GM21576 (cell line): ENCODE data around the gene COQ8A.

Experiments
- ATAC-seq: cut with Tn5 transposase; IDR thresholded peaks from one replicate; pipeline ENCODE4 v1.9.1; 2021; ENCODE audit warnings: mild to moderate bottlenecking, moderate library complexity; ENCODE audit not compliant: unreplicated experiment

Gene COQ8A

DNA sequence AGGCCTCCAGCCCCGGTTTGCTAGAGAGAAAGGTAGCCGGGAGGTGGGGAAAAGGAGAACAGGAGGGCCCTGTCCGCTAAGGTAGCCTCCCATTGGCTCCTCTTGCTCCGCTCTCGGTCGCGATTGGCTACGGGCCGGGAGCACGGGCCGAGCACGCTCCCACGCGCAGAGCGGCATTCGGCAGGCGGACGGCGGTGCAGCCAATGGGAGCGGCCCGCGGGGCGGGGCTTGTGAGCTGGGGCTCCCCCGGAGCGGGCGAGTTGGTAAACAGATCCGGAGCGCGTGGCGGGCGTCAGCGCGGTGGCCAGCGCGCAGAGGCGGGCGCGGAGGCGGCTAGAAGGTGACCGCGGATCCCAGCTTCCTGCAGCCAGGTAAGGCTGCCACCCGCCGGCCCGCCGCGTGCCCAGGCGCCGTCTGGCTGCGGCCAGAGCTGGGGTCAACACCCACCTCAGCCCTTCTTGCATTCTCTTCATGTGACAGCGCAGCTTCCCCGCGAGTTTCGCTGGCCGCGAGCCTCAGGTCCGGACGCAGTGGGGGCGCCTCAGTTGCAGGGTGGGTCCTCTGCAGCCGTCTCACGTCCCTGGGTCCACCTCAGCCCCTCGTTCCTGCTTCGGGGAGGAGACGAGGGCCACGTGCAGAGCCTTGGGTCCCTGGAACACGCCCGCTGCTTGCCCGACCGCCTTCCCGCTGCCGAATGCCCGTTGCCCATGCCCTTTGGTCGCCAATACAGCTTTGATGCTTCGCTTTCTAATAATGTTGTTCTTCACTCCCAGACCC lies at the start of gene COQ8A:
Gene COQ8A (plus strand): TSS at position 266 of the 777 bp plus-strand sequence. CDS start 21,092 bp downstream, outside the sequence.
- ATAC-seq, result peak; percentile 96

DNA sequence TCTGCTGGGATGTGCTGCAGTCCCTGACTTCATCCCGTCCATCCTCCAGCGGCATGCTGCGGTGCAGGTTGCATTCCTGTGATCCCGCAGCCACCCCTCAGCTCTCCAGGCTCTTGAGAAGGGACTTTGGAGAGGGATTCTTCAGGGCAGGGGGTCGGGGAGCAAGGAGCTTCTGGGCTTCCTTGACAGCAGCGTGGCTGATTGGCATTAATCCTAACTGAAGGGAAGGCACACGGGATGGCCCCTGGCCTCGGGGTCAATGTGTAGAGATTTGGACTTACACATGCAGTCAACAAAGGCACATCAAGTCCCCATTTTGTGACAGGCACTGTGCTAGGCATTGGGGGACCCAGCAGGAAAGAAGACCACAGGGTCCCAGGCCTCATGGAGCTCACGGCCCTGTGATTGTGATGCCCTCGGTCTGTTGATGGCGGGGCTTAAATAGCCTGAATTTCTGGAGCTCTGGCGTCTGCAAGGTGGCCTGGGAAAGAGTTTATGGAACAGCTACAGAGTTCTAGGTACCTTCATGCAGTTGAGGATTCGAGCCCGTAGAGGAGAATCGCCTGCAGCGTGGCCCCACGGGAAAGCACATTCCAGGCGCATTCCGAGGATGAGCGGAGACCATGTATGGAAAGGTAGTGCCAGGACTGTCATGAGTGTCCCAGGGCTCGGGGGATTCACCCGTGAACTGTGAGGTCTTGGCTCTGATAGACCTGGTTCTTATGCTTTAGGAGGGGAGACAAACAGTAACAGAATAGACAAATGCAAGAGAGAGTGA lies 49.6 kb upstream of the COQ8A start:
- ATAC-seq, result no peak

DNA sequence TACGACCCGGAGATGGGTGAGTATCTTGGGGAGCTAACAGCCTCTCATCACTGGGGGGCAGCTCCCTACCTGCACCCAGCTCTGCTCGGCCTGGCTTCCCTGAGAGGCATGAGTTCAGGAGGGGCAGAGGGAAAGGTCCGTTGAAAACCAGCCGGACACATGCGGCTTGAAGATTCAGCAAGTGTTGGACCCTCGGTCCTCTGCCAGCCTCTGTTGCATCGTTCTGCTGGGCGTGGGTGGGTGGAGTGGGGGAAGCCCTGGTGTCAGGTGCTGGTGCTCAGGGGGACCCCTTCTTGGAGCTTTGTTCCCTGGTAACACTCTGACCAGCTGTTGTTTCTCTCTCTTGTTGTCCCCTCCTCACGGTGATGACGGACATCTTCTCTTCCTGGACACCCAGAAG lies 48.7 kb upstream of the COQ8A start:
- ATAC-seq, result no peak

DNA sequence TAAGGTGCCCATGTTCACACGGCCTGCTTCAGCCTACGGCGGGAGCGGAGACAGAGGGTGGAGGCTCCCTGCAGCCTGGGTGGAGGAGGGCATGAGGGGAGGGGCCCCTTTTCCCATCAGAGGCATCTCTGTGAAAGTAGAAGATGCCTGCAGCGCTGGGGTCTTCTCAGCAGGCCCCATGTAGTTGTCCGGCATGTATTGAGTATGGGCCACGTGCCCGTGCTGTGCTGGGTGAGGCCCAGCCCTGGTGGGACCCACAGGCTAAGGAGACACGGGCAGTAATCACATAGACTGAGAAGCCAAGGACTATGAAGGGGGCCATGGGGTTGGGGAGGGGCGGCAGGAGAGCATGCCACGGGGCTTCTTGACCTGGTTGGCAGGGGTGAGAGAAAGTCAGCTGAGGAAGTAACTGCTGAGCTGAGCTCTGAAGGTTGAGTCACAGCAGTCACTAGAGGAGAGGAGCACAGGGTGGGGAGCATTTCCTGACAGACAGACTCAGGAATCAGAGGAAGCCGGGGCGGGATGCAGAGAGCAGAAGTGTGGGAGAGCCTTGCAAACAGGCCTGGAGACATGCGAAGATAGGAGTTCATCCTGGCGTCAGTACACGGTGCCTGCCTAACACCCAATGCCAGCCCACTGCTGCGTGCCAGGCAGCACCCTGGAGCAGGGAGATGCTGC lies 48.1 kb upstream of the COQ8A start:
- ATAC-seq, result no peak

DNA sequence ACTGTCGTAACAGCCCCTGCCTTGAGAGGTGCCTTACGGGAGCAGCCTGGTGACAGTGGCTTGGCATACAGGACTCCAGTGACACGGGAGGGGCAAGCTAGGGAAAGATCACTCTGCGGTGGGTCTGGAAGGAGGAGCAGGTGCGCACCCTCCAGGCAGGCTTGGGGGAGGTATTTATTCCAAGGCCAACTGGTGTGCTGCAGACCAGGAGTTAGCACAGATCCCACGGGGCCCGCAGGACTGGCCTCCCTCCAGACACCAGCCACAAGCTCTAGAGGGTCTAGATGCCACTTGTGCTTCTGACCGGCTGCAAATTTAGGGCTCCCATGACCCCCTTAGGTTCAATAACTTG lies 47.6 kb upstream of the COQ8A start:
- ATAC-seq, result no peak

DNA sequence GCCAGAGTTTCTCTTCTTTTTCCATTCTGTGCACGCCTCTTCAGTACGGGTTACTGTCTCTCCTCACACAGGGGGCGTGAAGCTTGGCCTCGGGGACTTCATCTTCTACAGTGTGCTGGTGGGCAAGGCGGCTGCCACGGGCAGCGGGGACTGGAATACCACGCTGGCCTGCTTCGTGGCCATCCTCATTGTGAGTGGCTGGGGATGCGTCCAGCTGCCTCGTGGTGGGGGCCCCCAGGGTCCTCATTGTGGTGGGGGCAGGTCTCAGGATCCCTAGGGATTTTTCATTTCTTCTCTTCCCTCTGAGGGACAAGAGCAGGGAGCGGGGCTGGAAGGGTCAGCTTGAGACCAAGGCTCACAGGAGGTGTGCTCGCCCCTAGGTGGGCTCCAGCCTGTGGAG lies 46.2 kb upstream of the COQ8A start:
- ATAC-seq, result no peak

DNA sequence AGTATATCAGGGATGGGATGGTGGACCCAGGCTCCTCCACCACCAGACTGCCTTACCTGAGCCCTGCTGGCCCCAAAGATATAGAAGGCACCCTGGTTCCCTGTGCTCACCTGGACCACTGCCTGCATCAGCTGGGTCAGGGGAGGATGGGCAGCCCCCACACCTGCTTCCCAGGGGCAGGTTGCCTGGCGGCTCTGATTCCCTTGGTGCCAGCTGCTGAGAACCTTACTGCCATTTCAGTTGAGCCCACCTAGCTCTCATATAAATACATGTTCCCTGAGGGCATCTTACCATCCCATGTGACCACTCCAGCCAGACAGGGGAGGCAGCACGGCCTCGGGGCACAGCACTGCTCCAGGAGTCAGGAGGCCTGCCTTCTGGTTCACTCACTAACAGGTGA lies 45.3 kb upstream of the COQ8A start:
- ATAC-seq, result no peak

DNA sequence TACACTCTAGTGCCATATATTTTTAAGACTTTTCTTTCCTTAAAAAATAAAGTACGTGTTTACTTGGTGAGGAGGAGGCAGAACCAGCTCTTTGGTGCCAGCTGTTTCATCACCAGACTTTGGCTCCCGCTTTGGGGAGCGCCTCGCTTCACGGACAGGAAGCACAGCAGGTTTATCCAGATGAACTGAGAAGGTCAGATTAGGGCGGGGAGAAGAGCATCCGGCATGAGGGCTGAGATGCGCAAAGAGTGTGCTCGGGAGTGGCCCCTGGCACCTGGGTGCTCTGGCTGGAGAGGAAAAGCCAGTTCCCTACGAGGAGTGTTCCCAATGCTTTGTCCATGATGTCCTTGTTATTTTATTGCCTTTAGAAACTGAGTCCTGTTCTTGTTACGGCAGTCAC lies 44.5 kb upstream of the COQ8A start:
- no peak for ATAC-seq

DNA sequence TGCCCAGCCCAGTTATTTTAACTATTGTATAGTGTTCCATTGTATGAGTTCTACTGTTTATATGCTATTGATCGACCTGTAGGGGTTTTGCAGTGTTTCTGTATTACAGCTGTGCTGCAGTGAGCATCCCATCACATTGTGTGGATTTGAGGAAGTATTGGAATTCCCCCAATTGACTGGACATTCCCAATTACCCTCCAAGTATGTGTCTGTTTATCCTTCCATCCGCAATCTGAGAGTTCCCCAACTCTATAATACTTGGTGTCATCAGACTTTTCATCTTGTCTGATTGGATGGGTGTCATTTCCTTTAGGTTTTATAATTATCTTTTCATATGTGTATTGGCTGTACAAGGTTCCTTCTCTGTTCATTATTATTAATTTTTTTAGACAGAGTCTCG lies 41.8 kb upstream of the COQ8A start:
- ATAC-seq, result no peak

DNA sequence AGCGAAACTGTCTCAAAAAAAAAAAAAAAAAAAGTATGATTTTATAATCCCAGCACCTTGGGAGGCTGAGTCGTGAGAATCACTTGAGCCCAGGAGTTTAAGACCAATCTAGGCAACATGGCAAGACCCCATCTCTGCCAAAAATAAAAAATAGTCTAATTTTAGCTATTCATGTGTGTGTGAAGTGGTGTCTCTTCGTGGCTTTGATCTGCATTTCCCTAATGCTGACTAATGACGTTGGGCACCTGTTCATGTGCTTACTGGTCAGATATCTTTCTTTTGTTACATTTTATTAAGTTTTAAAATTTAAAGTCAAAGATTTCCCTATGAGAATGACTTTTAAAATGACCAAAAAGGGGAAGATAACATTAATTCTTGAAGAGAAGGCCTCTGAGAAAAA lies 38.7 kb upstream of the COQ8A start:
- ATAC-seq, result no peak

DNA sequence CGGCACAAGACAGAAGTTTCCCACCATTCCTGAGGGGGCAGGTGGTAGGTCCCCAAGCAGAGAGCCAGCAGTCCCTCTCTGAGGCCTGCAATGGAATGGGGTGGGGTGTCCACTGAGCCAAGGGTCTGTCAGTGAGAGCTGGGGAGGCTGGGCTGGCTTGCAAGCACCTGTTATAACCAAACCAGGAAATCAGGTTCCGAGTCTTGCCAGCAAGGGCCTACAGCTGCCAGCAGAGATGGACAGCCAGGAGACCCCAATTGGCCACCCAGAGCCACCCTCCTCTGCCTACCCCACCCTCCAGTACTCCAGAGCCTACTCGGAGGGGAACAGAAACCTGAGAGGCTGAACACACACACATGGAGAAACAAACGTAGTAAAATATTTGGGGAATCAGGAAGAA lies 37.5 kb upstream of the COQ8A start:
- no peak for ATAC-seq

DNA sequence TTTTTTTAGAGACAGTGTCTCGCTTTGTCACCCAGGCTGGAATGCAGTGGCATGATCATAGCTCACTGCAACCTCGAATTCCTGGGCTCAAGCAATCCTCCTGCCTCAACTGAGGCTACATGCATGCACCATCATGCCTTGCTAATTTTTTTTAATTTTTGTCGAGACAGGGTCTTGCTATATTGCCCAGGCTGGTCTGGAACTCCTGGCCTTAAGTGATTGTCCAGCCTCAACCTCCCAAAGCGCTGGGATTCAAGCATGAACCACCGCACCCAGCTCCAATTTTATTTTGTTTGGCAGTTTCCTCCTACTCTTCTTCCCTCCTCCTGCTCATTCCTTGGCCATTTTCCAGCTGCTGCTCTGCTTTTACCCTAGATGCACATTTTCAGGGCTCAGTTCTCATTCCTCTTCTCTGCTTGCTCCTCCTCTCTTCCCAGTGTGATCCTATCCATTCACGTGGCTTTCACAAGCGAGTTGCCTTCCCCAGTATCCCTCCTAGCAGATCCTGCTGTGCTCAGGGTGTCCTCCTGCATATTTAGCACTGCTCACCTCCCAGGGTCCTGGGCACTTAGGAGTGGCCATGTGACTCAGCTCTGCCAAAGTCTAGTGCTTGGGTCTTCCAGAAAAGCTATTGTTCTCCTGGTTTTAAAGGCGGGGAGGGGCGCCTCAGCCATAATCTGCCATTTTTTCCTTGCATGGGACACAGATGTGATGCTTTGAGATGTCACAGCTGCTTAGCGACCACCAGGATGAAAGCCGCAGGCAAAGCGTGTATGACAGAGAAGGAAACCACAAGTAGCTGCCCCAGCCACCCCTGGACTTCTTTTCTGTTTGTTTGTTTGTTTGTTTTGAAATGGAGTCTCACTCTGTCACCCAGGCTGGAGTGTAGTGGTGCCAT lies 36.0 kb upstream of the COQ8A start:
- no peak for ATAC-seq

DNA sequence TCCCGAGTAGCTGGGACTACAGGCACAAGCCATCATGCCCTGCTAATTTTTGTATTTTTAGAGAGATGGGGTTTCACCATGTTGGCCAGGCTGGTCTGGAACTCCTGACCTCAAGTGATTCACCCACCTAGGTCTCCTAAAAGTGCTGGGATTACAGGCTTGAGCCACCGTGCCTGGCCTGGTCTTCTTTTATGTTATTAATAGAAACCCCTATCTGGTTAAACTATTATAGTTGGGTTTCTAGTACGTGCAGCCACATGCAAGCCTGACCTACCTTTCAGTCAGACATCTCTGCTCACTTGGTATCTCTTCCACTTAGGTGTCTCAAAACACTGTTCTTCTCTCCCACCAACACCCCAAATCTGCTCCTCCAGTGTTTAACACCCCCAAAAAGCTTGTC lies 35.3 kb upstream of the COQ8A start:
- ATAC-seq, result no peak

DNA sequence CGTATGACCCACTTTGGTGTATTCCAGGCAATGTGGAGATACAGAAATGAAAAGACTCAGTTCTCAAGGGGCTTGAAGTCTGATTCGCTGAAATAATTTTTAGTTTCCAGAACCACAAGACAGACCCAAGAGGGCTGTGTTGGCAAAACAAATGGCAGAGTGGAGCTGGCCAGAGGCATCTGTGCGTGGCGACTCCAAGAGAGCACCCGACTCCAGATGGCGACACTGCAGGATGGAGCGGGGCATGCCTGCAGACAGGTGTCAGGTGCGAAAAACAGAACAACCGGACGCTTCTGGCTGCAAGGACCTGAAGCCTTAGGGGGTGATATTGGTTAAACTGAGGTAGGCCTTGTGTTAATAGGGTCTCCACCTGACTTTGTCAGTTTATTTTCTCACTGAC lies 31.7 kb upstream of the COQ8A start:
- no peak for ATAC-seq

DNA sequence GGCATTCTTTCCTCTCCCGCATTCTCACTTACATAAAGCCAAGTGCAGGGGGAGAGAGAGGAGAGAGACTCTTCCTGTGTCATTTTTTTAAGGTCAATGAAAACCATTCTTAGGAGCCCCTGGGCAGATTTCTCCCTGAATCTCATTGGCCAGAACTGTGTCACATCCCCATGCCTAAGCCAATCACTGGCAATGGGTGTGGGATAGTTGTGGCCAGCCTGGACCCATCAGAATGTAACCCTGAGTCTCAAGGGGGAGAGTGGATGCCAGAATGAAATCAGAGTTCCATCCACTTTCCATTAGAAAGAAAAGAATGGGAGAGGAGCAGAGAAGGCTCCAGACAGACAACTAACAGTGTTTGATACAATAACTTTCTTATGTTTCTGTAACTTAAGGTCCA lies 31.2 kb upstream of the COQ8A start:
- ATAC-seq, result no peak

DNA sequence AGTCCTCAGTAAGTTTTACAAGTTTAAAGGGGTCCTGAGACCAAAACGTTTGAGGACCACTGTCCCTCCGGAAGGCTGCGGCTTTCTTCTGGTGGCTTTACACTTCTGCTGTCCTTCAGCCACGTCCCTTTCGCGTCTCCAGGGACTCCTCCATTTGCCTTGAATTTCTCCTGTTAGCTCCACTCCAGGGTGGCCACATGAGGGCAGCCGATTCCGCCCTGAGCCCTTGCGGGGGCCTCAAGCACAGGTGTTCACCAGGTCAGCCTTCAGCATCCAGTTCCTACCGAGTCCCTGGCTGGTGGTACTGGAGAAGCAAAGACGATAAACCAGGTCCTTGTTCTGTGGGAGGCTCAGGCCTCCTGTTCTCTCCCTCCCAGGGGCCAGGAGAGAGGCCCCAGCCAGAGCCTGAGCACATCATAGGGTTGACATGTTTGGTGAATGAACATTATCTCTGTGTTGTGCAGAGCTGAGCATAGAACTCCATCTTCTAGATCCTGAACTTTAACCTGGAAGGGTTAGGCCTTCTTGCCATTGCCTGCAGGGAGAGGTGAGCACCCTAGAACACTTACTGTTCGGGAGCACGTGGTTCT lies 27.4 kb upstream of the COQ8A start:
- peak; percentile 67 for ATAC-seq

DNA sequence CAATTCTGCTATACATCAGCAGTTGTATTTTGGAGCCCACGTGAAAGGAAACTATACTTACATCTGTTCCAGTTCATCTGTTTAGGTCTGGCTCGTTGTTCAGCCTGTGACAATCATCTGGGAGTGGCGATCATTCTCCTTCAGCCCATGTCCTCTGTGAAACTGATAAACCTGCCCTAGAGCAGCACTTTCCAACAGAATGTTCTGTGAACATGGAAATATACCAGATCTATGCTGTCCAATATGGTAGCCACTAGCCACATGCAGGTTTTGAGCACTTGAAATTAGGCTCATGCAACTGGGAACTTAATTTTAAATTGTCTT lies 24.5 kb upstream of the COQ8A start:
- peak; percentile 28 for ATAC-seq

DNA sequence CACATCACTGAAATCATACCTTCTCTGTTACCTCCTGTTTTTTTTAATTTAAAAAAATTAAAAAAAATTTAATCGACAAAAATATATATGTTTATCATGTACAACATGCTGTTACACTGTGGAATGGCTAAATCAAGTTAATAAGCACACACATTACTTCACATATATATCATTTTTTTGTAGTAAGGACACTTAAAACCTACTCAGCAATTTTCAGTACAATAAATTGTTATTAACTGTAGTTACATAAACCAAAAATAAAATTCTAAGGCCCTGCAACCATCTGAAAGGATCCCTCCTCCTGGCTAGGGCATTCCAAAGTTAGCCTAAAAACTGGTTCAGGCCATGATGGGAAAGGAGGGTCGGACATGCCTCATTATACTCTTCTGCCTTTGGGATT lies 23.6 kb upstream of the COQ8A start:
- ATAC-seq, result no peak

DNA sequence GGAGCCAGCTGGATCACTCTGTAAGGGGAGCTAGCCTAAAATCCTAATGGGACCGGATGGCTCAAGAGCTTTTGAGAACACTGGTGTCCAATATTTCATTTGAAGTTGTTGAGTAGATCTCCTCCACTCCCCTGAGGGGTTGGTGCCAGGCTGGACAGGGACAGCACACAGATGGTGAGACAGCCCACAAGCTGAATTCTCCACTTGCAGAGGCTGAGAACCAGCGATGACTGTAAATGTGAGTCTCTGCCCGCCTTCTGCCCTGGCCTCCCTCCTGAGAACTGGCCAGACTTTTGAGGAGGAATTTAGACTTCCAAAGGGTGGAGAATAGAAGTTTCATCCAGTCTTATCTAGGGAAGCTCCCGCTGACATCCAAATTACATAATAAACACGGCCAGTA lies 20.5 kb upstream of the COQ8A start:
- no peak for ATAC-seq

DNA sequence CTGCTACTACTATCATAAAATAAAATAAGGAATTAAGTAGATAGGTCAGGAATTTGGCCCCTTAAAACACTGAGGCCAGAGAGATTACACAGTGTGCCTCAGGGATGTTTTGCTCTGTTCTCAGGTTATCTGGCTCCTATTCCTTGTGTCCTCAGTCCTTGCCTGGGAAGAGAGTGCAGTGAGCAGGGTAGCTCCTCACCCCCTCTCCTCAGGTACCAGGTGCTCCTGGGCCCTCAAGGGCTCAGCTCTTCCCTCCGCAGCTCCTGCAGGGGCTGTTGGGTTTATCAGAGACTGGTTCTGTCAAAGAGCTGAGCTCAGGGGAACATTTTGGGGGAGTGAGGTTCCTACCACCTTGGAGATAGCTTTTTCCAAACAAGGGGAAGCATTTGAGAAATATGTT lies 20.1 kb upstream of the COQ8A start:
- ATAC-seq, result no peak

DNA sequence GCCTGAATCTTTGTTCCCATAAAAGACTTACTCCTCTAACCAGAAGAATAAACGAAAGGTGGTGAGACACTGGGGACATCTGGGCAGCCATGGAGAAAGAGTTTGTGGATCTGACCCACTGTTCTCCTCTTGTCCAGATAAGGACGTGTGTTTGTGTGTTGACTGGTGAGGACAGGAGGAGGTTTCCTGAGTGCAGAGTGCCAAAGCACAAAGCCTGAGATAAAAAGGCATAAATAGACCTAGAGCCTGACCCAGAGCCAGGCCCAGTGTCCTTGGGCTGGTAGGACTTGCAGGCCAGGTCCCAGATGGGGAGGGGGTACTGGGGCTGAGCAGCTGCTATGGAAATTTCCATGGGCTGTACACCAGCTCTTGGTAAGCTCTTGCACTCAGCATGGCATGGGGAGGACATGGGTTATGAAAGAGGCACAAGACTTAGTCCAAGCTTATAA lies 19.6 kb upstream of the COQ8A start:
- no peak for ATAC-seq
